Measurements from ENCODE around the gene RPRD2. TPM values are rescaled to one million over a fixed set of nuclear protein-coding genes. Genes with fewer than 3 reads are reported as not detected.

RPRD2 gene
- total and polyA plus RNA-seq, 2 experiments from 2014 or later: 16.8 to 20.4 TPM

DNA sequence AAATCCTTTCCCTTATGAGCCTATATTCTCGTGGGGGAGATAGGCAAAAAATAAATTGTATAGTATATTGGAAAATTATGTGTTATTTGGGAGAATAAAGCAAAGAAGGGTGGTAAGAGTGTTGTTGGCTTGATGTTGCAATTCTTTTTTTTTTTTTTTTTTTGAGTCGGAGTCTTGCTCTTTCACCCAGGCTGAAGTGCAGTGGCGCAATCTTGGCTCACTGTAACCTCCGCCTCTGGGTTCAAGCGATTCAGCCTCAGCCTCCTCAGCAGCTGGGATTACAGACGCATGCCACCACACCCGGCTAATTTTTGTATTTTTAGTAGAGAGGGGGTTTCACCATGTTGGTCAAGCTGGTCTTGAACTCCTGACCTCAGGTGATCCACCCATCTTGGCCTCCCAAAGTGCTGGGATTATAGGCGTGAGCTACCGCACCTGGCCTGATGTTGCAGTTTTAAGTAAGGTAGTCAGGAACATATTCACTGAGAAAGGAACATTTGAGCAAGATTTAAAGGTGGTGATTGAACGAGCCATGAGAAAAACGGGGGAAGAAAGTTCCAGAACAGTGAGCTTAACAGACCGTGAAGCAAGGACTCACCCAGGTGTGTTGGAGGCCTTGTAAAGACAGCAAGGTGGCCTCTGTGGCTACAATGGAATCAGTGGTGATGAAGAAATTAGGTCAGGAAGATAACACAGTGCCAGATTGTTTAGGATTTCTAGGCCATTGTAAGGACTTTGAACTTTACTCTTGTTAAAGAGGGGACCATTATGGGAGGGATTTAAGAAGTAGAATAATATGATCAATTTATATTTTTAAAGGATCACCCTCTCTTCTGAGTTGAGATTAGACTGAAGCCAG lies 45.8 kb downstream of the RPRD2 start:
- Histone ChIP-seq H3K9me2 (ENCODE audit: insufficient read depth) (no peaks in the 10 kb centered on the region), H3K27me3 (ENCODE audit: insufficient read depth) (no peaks in the 10 kb centered on the region), H3F3A (replicated peaks; ENCODE audit: low read depth) (no peaks in the 10 kb centered on the region), H3K4me3 (no peak overlapping the region), H3K79me2 (replicated peaks; ENCODE audit: insufficient read depth) (peaks cover 92% of the 10 kb centered on the region), H2AFZ (no peak overlapping the region), H4K20me1 (replicated peaks; ENCODE audit: insufficient read depth) (peaks cover 33% of the 10 kb centered on the region), H3K27ac (ENCODE audit: low read depth) (peak overlapping the region; percentile 48), H3K36me3 (ENCODE audit: insufficient read depth) (no peaks in the 10 kb centered on the region), H3K4me2 (peak overlapping the region; percentile 20; the same call in 1 of the 2 replicates), H3K4me1 (ENCODE audit: insufficient read depth) (peaks cover 42% of the 10 kb centered on the region)
- H3K27ac Mint-ChIP-seq: 0 out of 2 replicates have a peak overlapping the region, but pooled peaks have one; percentile 2
- H3K4me3 Mint-ChIP-seq: no peak overlapping the region
- no peaks in the 10 kb centered on the region for H3K36me3 Mint-ChIP-seq (ENCODE audit: low read depth)
- ATAC-seq: no peak
- peaks cover 2% of the 10 kb centered on the region for H3K27me3 Mint-ChIP-seq (ENCODE audit: insufficient read depth, low read depth, poor library complexity)
- peaks cover 52% of the 10 kb centered on the region for H3K4me1 Mint-ChIP-seq
- no peaks in the 10 kb centered on the region for H3K9me3 Mint-ChIP-seq
- TF ChIP-seq EZH2 (IDR thresholded peaks at IDR 0.05; ENCODE audit: low read depth, unreplicated experiment) (no peak), POLR2AphosphoS5 (IDR thresholded peaks at IDR 0.05; ENCODE audit: low read depth) (no peak), EZH2phosphoT487 (IDR thresholded peaks at IDR 0.05; ENCODE audit: unreplicated experiment) (no peak), ZNF114 (CRISPR knock-in tag; IDR thresholded peaks at IDR 0.05) (no peak), STAT1 (IDR thresholded peaks at IDR 0.05; ENCODE audit: unreplicated experiment) (no peak), CREB1 (CRISPR knock-in tag; IDR thresholded peaks at IDR 0.05; ENCODE audit: low read depth) (no peak), NANOG (IDR thresholded peaks at IDR 0.05; ENCODE audit: borderline replicate concordance) (no peak), ZNF331 (CRISPR knock-in tag; IDR thresholded peaks at IDR 0.05; ENCODE audit: low read depth) (no peak), JUNB (IDR thresholded peaks at IDR 0.05; ENCODE audit: unreplicated experiment) (no peak)
- TF ChIP-seq, protein P1, sequence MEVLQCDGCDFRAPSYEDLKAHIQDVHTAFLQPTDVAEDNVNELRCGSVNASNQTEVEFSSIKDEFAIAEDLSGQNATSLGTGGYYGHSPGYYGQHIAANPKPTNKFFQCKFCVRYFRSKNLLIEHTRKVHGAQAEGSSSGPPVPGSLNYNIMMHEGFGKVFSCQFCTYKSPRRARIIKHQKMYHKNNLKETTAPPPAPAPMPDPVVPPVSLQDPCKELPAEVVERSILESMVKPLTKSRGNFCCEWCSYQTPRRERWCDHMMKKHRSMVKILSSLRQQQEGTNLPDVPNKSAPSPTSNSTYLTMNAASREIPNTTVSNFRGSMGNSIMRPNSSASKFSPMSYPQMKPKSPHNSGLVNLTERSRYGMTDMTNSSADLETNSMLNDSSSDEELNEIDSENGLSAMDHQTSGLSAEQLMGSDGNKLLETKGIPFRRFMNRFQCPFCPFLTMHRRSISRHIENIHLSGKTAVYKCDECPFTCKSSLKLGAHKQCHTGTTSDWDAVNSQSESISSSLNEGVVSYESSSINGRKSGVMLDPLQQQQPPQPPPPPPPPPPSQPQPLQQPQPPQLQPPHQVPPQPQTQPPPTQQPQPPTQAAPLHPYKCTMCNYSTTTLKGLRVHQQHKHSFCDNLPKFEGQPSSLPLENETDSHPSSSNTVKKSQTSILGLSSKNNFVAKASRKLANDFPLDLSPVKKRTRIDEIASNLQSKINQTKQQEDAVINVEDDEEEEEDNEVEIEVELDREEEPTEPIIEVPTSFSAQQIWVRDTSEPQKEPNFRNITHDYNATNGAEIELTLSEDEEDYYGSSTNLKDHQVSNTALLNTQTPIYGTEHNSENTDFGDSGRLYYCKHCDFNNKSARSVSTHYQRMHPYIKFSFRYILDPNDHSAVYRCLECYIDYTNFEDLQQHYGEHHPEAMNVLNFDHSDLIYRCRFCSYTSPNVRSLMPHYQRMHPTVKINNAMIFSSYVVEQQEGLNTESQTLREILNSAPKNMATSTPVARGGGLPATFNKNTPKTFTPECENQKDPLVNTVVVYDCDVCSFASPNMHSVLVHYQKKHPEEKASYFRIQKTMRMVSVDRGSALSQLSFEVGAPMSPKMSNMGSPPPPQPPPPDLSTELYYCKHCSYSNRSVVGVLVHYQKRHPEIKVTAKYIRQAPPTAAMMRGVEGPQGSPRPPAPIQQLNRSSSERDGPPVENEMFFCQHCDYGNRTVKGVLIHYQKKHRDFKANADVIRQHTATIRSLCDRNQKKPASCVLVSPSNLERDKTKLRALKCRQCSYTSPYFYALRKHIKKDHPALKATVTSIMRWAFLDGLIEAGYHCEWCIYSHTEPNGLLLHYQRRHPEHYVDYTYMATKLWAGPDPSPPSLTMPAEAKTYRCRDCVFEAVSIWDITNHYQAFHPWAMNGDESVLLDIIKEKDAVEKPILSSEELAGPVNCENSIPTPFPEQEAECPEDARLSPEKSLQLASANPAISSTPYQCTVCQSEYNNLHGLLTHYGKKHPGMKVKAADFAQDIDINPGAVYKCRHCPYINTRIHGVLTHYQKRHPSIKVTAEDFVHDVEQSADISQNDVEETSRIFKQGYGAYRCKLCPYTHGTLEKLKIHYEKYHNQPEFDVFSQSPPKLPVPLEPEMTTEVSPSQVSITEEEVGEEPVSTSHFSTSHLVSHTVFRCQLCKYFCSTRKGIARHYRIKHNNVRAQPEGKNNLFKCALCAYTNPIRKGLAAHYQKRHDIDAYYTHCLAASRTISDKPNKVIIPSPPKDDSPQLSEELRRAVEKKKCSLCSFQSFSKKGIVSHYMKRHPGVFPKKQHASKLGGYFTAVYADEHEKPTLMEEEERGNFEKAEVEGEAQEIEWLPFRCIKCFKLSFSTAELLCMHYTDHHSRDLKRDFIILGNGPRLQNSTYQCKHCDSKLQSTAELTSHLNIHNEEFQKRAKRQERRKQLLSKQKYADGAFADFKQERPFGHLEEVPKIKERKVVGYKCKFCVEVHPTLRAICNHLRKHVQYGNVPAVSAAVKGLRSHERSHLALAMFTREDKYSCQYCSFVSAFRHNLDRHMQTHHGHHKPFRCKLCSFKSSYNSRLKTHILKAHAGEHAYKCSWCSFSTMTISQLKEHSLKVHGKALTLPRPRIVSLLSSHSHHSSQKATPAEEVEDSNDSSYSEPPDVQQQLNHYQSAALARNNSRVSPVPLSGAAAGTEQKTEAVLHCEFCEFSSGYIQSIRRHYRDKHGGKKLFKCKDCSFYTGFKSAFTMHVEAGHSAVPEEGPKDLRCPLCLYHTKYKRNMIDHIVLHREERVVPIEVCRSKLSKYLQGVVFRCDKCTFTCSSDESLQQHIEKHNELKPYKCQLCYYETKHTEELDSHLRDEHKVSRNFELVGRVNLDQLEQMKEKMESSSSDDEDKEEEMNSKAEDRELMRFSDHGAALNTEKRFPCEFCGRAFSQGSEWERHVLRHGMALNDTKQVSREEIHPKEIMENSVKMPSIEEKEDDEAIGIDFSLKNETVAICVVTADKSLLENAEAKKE (CRISPR knock-in tag; IDR thresholded peaks at IDR 0.05): no peak
- TF ChIP-seq, protein P2, sequence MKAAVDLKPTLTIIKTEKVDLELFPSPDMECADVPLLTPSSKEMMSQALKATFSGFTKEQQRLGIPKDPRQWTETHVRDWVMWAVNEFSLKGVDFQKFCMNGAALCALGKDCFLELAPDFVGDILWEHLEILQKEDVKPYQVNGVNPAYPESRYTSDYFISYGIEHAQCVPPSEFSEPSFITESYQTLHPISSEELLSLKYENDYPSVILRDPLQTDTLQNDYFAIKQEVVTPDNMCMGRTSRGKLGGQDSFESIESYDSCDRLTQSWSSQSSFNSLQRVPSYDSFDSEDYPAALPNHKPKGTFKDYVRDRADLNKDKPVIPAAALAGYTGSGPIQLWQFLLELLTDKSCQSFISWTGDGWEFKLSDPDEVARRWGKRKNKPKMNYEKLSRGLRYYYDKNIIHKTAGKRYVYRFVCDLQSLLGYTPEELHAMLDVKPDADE (IDR thresholded peaks at IDR 0.05): no peak
- TF ChIP-seq, protein P3, sequence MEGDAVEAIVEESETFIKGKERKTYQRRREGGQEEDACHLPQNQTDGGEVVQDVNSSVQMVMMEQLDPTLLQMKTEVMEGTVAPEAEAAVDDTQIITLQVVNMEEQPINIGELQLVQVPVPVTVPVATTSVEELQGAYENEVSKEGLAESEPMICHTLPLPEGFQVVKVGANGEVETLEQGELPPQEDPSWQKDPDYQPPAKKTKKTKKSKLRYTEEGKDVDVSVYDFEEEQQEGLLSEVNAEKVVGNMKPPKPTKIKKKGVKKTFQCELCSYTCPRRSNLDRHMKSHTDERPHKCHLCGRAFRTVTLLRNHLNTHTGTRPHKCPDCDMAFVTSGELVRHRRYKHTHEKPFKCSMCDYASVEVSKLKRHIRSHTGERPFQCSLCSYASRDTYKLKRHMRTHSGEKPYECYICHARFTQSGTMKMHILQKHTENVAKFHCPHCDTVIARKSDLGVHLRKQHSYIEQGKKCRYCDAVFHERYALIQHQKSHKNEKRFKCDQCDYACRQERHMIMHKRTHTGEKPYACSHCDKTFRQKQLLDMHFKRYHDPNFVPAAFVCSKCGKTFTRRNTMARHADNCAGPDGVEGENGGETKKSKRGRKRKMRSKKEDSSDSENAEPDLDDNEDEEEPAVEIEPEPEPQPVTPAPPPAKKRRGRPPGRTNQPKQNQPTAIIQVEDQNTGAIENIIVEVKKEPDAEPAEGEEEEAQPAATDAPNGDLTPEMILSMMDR (conservative IDR thresholded peaks at IDR 0.05; ENCODE audit: low read depth in 2 of 2): no peak
- TF ChIP-seq, protein P4, sequence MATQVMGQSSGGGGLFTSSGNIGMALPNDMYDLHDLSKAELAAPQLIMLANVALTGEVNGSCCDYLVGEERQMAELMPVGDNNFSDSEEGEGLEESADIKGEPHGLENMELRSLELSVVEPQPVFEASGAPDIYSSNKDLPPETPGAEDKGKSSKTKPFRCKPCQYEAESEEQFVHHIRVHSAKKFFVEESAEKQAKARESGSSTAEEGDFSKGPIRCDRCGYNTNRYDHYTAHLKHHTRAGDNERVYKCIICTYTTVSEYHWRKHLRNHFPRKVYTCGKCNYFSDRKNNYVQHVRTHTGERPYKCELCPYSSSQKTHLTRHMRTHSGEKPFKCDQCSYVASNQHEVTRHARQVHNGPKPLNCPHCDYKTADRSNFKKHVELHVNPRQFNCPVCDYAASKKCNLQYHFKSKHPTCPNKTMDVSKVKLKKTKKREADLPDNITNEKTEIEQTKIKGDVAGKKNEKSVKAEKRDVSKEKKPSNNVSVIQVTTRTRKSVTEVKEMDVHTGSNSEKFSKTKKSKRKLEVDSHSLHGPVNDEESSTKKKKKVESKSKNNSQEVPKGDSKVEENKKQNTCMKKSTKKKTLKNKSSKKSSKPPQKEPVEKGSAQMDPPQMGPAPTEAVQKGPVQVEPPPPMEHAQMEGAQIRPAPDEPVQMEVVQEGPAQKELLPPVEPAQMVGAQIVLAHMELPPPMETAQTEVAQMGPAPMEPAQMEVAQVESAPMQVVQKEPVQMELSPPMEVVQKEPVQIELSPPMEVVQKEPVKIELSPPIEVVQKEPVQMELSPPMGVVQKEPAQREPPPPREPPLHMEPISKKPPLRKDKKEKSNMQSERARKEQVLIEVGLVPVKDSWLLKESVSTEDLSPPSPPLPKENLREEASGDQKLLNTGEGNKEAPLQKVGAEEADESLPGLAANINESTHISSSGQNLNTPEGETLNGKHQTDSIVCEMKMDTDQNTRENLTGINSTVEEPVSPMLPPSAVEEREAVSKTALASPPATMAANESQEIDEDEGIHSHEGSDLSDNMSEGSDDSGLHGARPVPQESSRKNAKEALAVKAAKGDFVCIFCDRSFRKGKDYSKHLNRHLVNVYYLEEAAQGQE (IDR thresholded peaks at IDR 0.05; ENCODE audit: unreplicated experiment): no peak
- DNase-seq (ENCODE audit: low spot score): no peak
